NCI-H2107 treated with DMSO at 0.1 percent for 48 hours (cell line): Measurements from ENCODE around the gene ATN1.
"Not testable (repeated sequence)": the region's sequence is repeated elsewhere in the genome, so short reads cannot be mapped to it uniquely, and the experiment has no call there.

ENCODE experiments used
- DNase-seq: peaks from one replicate; lab custom pipeline; 2025; ENCODE audit not compliant: unreplicated experiment; lab: John Stamatoyannopoulos, UW

Gene ATN1

GRCh38 chr12:6927379-6928021 lies at the start of gene ATN1:
TSS of gene ATN1 (plus strand) at chr12:6927959. CDS start at chr12:6934002, 6,043 bp downstream.
- DNase-seq = peak; percentile 58

- DNase-seq = not testable (repeated sequence)
Observed at GRCh38 chr12:6879824-6880223, 47.9 kb upstream of the ATN1 start.

- DNase-seq = no peak
Observed at GRCh38 chr12:6883252-6883651, 44.5 kb upstream of the ATN1 start.

- no peak for DNase-seq
Observed at GRCh38 chr12:6883683-6884082, 44.1 kb upstream of the ATN1 start.

GRCh38 chr12:6884539-6884938 lies 43.2 kb upstream of the ATN1 start:
- no peak for DNase-seq

- DNase-seq = not testable (repeated sequence)
Observed at GRCh38 chr12:6886206-6886999, 41.4 kb upstream of the ATN1 start.

GRCh38 chr12:6887460-6887859 lies 40.3 kb upstream of the ATN1 start:
- no peak for DNase-seq

GRCh38 chr12:6888360-6888759 lies 39.4 kb upstream of the ATN1 start:
- DNase-seq = no peak

GRCh38 chr12:6888794-6889193 lies 39.0 kb upstream of the ATN1 start:
- DNase-seq = not testable (repeated sequence)

- not testable (repeated sequence) for DNase-seq
Observed at GRCh38 chr12:6889775-6890573, 37.8 kb upstream of the ATN1 start.

GRCh38 chr12:6890789-6891645 lies 36.7 kb upstream of the ATN1 start:
- peak; percentile 95 for DNase-seq

- DNase-seq = no peak
Observed at GRCh38 chr12:6891646-6892001, 36.1 kb upstream of the ATN1 start.

GRCh38 chr12:6892683-6893082 lies 35.1 kb upstream of the ATN1 start:
- not testable (repeated sequence) for DNase-seq

GRCh38 chr12:6894321-6894720 lies 33.4 kb upstream of the ATN1 start:
- DNase-seq = no peak

- DNase-seq = no peak
Observed at GRCh38 chr12:6896846-6897435, 30.8 kb upstream of the ATN1 start.

- no peak for DNase-seq
Observed at GRCh38 chr12:6899427-6899826, 28.3 kb upstream of the ATN1 start.

- DNase-seq = no peak
Observed at GRCh38 chr12:6899837-6900519, 27.8 kb upstream of the ATN1 start.

- DNase-seq = no peak
Observed at GRCh38 chr12:6902448-6902847, 25.3 kb upstream of the ATN1 start.

- DNase-seq = no peak
Observed at GRCh38 chr12:6903722-6904121, 24.0 kb upstream of the ATN1 start.
